ENCODE data around the gene RDX. TPM values are rescaled to one million over a fixed set of nuclear protein-coding genes. Genes with fewer than 3 reads are reported as not detected.

Gene RDX
- total and polyA plus RNA-seq, 2 of the 8 experiments (the other 6 are each of a cell fraction or from before 2014, with no cell fraction given) = 27.4 to 100 TPM

GRCh38 chr11:110160016-110160415 lies 136.4 kb downstream of the RDX start:
- Histone ChIP-seq H3K9ac (replicated peaks in 1 of 4; ENCODE audit: extremely low read depth in 1 of 4, low read depth in 3 of 4, low read length in 3 of 4) (no peak overlapping the region), H3K79me2 (ENCODE audit: control insufficient read depth in 1 of 2, insufficient read depth in 2 of 2, low read length in 2 of 2) (no peaks in the 10 kb centered on the region), H3K79me1 (ENCODE audit: low read depth, low read length) (no peaks in the 10 kb centered on the region), H3K4ac (replicated peaks; ENCODE audit: insufficient read length, low read depth, low read length) (no peak overlapping the region), H3K4me2 (ENCODE audit: insufficient read depth in 1 of 2, low read depth in 2 of 2, low read length in 2 of 2) (no peak overlapping the region), H3K23ac (ENCODE audit: insufficient read length) (no peak overlapping the region), H3K14ac (ENCODE audit: insufficient read length) (no peak overlapping the region), H4K91ac (replicated peaks; ENCODE audit: insufficient read length, low read length) (no peak overlapping the region), H3K18ac (ENCODE audit: extremely low read depth, low read length) (no peak overlapping the region), H3K4me3 (ENCODE audit: extremely low read depth in 1 of 4, insufficient read depth in 2 of 4, low read depth in 3 of 4, low read length in 4 of 4) (no peak overlapping the region), H2BK15ac (ENCODE audit: low read length) (no peak overlapping the region), H3K23me2 (ENCODE audit: low read depth, low read length) (no peaks in the 10 kb centered on the region), H3K9me3 (ENCODE audit: insufficient read depth in 2 of 2, low read depth in 1 of 2, low read length in 1 of 2) (no peaks in the 10 kb centered on the region), H2BK5ac (ENCODE audit: low read depth, low read length) (no peak overlapping the region), H3K27ac (ENCODE audit: low read depth, low read length) (no peak overlapping the region), H3K27me3 (replicated peaks in 1 of 4; ENCODE audit: control insufficient read depth in 3 of 4, extremely low read depth in 1 of 4, insufficient read depth in 3 of 4, low read length in 3 of 4) (no peaks in the 10 kb centered on the region), H3K56ac (replicated peaks; ENCODE audit: insufficient read length, low read depth, low read length) (no peak overlapping the region), H4K5ac (ENCODE audit: insufficient read length, low read depth, low read length) (no peak overlapping the region), H4K8ac (ENCODE audit: extremely low read depth, insufficient read depth, low read length) (no peak overlapping the region), H2BK20ac (ENCODE audit: low read length) (no peak overlapping the region), H2BK12ac (ENCODE audit: low read depth, low read length) (no peak overlapping the region), H3K36me3 (ENCODE audit: control insufficient read depth in 2 of 4, insufficient read depth in 4 of 4, low read length in 3 of 4) (peaks cover 4 to 18% (median 9%) of the 10 kb centered on the region in 4 experiments; a peak in 5 of 8 replicates), H4K20me1 (replicated peaks in 1 of 2; ENCODE audit: control insufficient read depth in 1 of 2, insufficient read depth in 2 of 2, low read length in 2 of 2) (no peaks in the 10 kb centered on the region), H3K4me1 (replicated peaks in 1 of 4; ENCODE audit: control insufficient read depth in 3 of 4, insufficient read depth in 4 of 4, low read length in 3 of 4) (no peaks in the 10 kb centered on the region), H2AFZ (ENCODE audit: low read length) (no peak overlapping the region), H2BK120ac (replicated peaks; ENCODE audit: low read depth, low read length) (no peak overlapping the region), H2AK5ac (ENCODE audit: low read depth, low read length) (no peak overlapping the region)
- FAIRE-seq (no peak), DNase-seq (ENCODE audit: low read depth in 1 of 2, low spot score in 2 of 2) (no peak)
- ChIA-PET POLR2A (ENCODE audit: partially characterized antibody) (no interaction called here), CTCF (ENCODE audit: partially characterized antibody) (interaction anchor here (1.1 kb wide), 1 partner anchor 14 kb away, joined by 3 read pairs; no protein-coding TSS in a partner anchor)
- 98% methylated on average over 3 of the region's 3 CpGs; no CpG with 5 or more reads in 1 of the 2 experiments for WGBS, 2 experiments (ENCODE audit: extremely low coverage in 1 of 2, insufficient coverage in 1 of 2, insufficient read length in 1 of 2, insufficient replicate concordance in 2 of 2, low coverage in 1 of 2, low lambda C conversion rate in 2 of 2, missing lambda C conversion rate in 1 of 2)
- TF ChIP-seq ATF2 (IDR thresholded peaks at IDR 0.05; ENCODE audit: low read length) = no peak
- no peak for TF ChIP-seq BACH1 (IDR thresholded peaks at IDR 0.05; ENCODE audit: low read length)
- no peak for TF ChIP-seq POU5F1 (IDR thresholded peaks at IDR 0.05; ENCODE audit: low read depth, low read length)
- no peak for TF ChIP-seq BRCA1 (IDR thresholded peaks at IDR 0.05; ENCODE audit: low read depth, low read length)
- no peak for TF ChIP-seq JUN (IDR thresholded peaks at IDR 0.05; ENCODE audit: low read depth, low read length)
- no peak for TF ChIP-seq SIN3A (conservative IDR thresholded peaks at IDR 0.05 in 1 of 2, IDR thresholded peaks at IDR 0.05 in 1 of 2; ENCODE audit: low read depth in 1 of 2, low read length in 2 of 2)
- TF ChIP-seq RNF2 (IDR thresholded peaks at IDR 0.05; ENCODE audit: borderline replicate concordance, low read depth, low read length, missing control alignments, poor library complexity, severe bottlenecking) = no peak
- no peak for TF ChIP-seq POLR2A (IDR thresholded peaks at IDR 0.05; ENCODE audit: control extremely low read depth in 1 of 2, low read depth in 2 of 2, low read length in 2 of 2)
- TF ChIP-seq MAFK (IDR thresholded peaks at IDR 0.05; ENCODE audit: low read depth, low read length) = no peak
- no peak for TF ChIP-seq CREB1 (IDR thresholded peaks at IDR 0.05)
- TF ChIP-seq SUZ12 (IDR thresholded peaks at IDR 0.05; ENCODE audit: low read length) = no peak
- TF ChIP-seq PHF8 (conservative IDR thresholded peaks at IDR 0.05; ENCODE audit: low read depth, low read length) = no peak

Data from H1 (cell line).